K562 (cell line): Measurements from ENCODE around the gene ARMC7. TPM values are rescaled to one million over a fixed set of nuclear protein-coding genes. Genes with fewer than 3 reads are reported as not detected.

Experiments used
- ATAC-seq: fragments of 200-7000 bp; cut with Tn5 transposase; 3 replicates; pipeline ENCODE4 v1.9.1; 2020; ENCODE audit warnings: moderate library complexity
- BruUV-seq: library from RNA; stranded (reverse); fragments of 400-500 nt; replicated peaks from 2 replicates; lab custom pipeline; 2021; lab: Mats Ljungman, UMichigan
- CTCF ChIA-PET: fragments of 300-600 bp; formaldehyde crosslinking; extraction: SDS; loops from one replicate; lab custom pipeline; 2021; ENCODE audit warnings: low intra/inter-chr PET ratio; lab: Yijun Ruan, JAX
- POLR2A ChIA-PET: fragments of 300-600, 350-650 bp; sonication (Branson Sonifier 250); formaldehyde crosslinking; extraction: SDS; loops from one replicate; lab custom pipeline; 2021; ENCODE audit warnings: antibody characterized with exemption, inconsistent platforms; lab: Yijun Ruan, JAX
- DNase-seq, 4 experiments: peaks; one replicate each; pipeline versions ENCODE4 v3.0.0 to v3.0.0-alpha.2; 2011 to 2018; ENCODE audit warnings: low spot score in 3 of 4, mixed read lengths in 3 of 4; ENCODE audit errors: extremely low read depth in 1 of 4
- FAIRE-seq: peaks from 2 replicates; lab custom pipeline; 2011; peaks lifted over from hg19 to GRCh38; lab: Jason Lieb, UNC
- H2AFZ ChIP-seq: 2 replicates; pipeline ENCODE4 v1.6.0; 2011; ENCODE audit warnings: low read depth, low read length, control low read depth, inconsistent platforms
- H3K27ac ChIP-seq: fragments of 200-600 bp; 3 replicates; pipeline ENCODE4 v1.8.0; 2011; ENCODE audit warnings: low read depth, mild to moderate bottlenecking, control low read depth, inconsistent platforms, low read length, moderate library complexity, mixed read lengths; ENCODE audit errors: extremely low read depth
- H3K27me3 ChIP-seq, 2 experiments: fragments of 300-600 bp in 1 of 2; 2 replicates in 1 of 2; 3 replicates in 1 of 2; pipeline versions ENCODE4 v1.6.0 to v1.8.0; 2011; ENCODE audit warnings: inconsistent platforms in 2 of 2, low read length in 2 of 2, mild to moderate bottlenecking in 1 of 2, mixed read lengths in 1 of 2, moderate library complexity in 1 of 2; ENCODE audit not compliant: control insufficient read depth in 2 of 2, insufficient read depth in 2 of 2
- H3K36me3 ChIP-seq: fragments of 300-600 bp; 3 replicates; pipeline ENCODE4 v1.8.0; 2011; ENCODE audit warnings: mild to moderate bottlenecking, low read length, inconsistent platforms; ENCODE audit not compliant: control insufficient read depth, insufficient read depth
- H3K4me1 ChIP-seq, 2 experiments: fragments of 200-600 bp in 1 of 2; replicated peaks in 1 of 2; 2 replicates in 1 of 2; 3 replicates in 1 of 2; pipeline versions ENCODE4 v1.5.1 to v1.8.0; 2011; ENCODE audit warnings: inconsistent platforms in 2 of 2, low read length in 2 of 2, mild to moderate bottlenecking in 1 of 2, mixed read lengths in 1 of 2, moderate library complexity in 1 of 2; ENCODE audit not compliant: control insufficient read depth in 2 of 2, insufficient read depth in 2 of 2
- H3K4me2 ChIP-seq: 2 replicates; pipeline ENCODE4 v1.6.1; 2011; ENCODE audit warnings: low read length, control low read depth, inconsistent platforms, mixed read lengths; ENCODE audit not compliant: insufficient read depth
- H3K4me3 ChIP-seq: fragments of 200-600 bp; sonication (generic), shearing (Covaris generic); 2 replicates; pipeline ENCODE4 v1.5.1; 2016; ENCODE audit warnings: control low read depth, inconsistent platforms
- H3K79me2 ChIP-seq: fragments of 200-600 bp; 3 replicates; pipeline ENCODE4 v1.8.0; 2011; ENCODE audit warnings: low read length, inconsistent platforms; ENCODE audit not compliant: control insufficient read depth, insufficient read depth
- H3K9ac ChIP-seq, 2 experiments: 2 replicates each; pipeline versions ENCODE4 v1.6.0 to v1.6.1; 2011; ENCODE audit warnings: low read depth in 2 of 2, low read length in 2 of 2, control low read depth in 1 of 2, inconsistent platforms in 1 of 2, mild to moderate bottlenecking in 1 of 2, mixed read lengths in 1 of 2; ENCODE audit not compliant: insufficient read depth in 1 of 2
- H3K9me1 ChIP-seq: one replicate; pipeline ENCODE4 v1.6.0; 2011; ENCODE audit warnings: inconsistent platforms, mild to moderate bottlenecking, low read length, moderate library complexity; ENCODE audit not compliant: control insufficient read depth, insufficient read depth
- H3K9me3 ChIP-seq: replicated peaks from 2 replicates; pipeline ENCODE4 v1.5.1; 2011; ENCODE audit warnings: low read depth, low read length, inconsistent platforms; ENCODE audit not compliant: control insufficient read depth, insufficient read depth
- H4K20me1 ChIP-seq: replicated peaks from 2 replicates; pipeline ENCODE4 v1.6.1; 2011; ENCODE audit warnings: low read length, inconsistent platforms, mixed read lengths; ENCODE audit not compliant: control insufficient read depth, insufficient read depth
- GABPB1 ChIP-seq: sonication (generic); formaldehyde crosslinking; IDR thresholded peaks from 2 replicates; pipeline ENCODE4 v1.8.0; 2022; ENCODE audit warnings: mild to moderate bottlenecking, missing genetic modification reagents
- MCM3 ChIP-seq: fragments of 450-650 bp; IDR thresholded peaks from 2 replicates; pipeline ENCODE4 v1.6.1; 2016
- NFE2L1 ChIP-seq: fragments of 450-650 bp; IDR thresholded peaks from 2 replicates; pipeline ENCODE4 v1.6.1; 2016; ENCODE audit warnings: missing genetic modification characterization, low read depth, mild to moderate bottlenecking, missing compliant biosample characterization, moderate library complexity, borderline replicate concordance
- RBBP5 ChIP-seq: fragments of 200-600 bp; sonication (generic); IDR thresholded peaks from 2 replicates; pipeline ENCODE4 v1.6.1; 2012; ENCODE audit warnings: borderline replicate concordance, mild to moderate bottlenecking, low read length, control low read depth, inconsistent platforms; ENCODE audit not compliant: insufficient read depth, poor library complexity, severe bottlenecking
- RBFOX2 ChIP-seq: fragments of 200-400 bp; formaldehyde crosslinking; IDR thresholded peaks from 2 replicates; pipeline ENCODE4 v1.6.1; 2017; ENCODE audit warnings: low read depth, mild to moderate bottlenecking, low read length, moderate library complexity
- SP1 ChIP-seq: sonication (generic); formaldehyde crosslinking; IDR thresholded peaks from 2 replicates; pipeline ENCODE4 v1.8.1; 2022; ENCODE audit warnings: mild to moderate bottlenecking, missing genetic modification reagents
- U2AF1 ChIP-seq: fragments of 200-400 bp; formaldehyde crosslinking; optimal IDR thresholded peaks from 2 replicates; pipeline ENCODE3; 2017; ENCODE audit warnings: mild to moderate bottlenecking, low read depth, low read length, moderate library complexity
- WHSC1 ChIP-seq: IDR thresholded peaks from one replicate; pipeline ENCODE4 v1.6.1; 2012; ENCODE audit warnings: low read length, control low read depth, inconsistent platforms
- ZBED1 ChIP-seq: IDR thresholded peaks from 2 replicates; pipeline ENCODE4 v1.6.1; 2014
- ZNF174 ChIP-seq: fragments of 250-450 bp; sonication (Bioruptor Pico); IDR thresholded peaks from 2 replicates; pipeline ENCODE4 v1.4.0; 2020; ENCODE audit warnings: mild to moderate bottlenecking
- ZNF707 ChIP-seq: fragments of 250-450 bp; sonication (Bioruptor Pico); conservative IDR thresholded peaks from 2 replicates; pipeline ENCODE4 v1.8.0; 2022; ENCODE audit warnings: inconsistent platforms, mild to moderate bottlenecking, moderate library complexity
- WGBS: fragments of 100-300 bp; shearing (Covaris generic); methylation state at CpG from one replicate; pipeline ENCODE4 v1.1.6; 2016; ENCODE audit warnings: low coverage, mixed read lengths; ENCODE audit not compliant: insufficient coverage; ENCODE audit errors: missing lambda C conversion rate; 5-methylcytosine and 5-hydroxymethylcytosine counted together
- in situ Hi-C: fragments of 300-500 bp; cut with MboI; formaldehyde crosslinking; loops from 4 replicates; pipeline ENCODE4 v1.15.0; 2018; ENCODE audit warnings: inconsistent platforms, mixed read lengths
- intact Hi-C: fragments of 100-400 bp; cut with micrococcal nuclease; formaldehyde crosslinking; loops from 2 replicates; pipeline ENCODE4 v1.14.2; 2022
- polyA plus RNA-seq, 8 experiments: library from polyadenylated mRNA; depleted of rRNA in 4 of 8; stranded (reverse) in 5 of 8; unstranded in 3 of 8; fragments of >200 nt; fragmentation: Nextera tagmentation in 2 of 8; fragmentation: Illumina TruSeq in 1 of 8; extraction: Ambion mirVana in 2 of 8; extraction: Trizol in 1 of 8; gene quantifications; 2 replicates each; pipeline versions ENCODE4 v1.2.1 to v1.2.3, GENCODE V29; 2011 to 2014; ENCODE audit warnings: inconsistent platforms in 1 of 8, missing spikeins in 1 of 8
- total RNA-seq, 7 experiments: library from RNA; depleted of rRNA in 6 of 7; stranded (reverse); fragments of >200 nt in 6 of 7; fragmentation: Illumina TruSeq in 2 of 7; extraction: Trizol in 2 of 7; gene quantifications; 2 replicates each; pipeline versions ENCODE4 v1.2.1 to v1.2.3, GENCODE V29; 2011 to 2021; ENCODE audit warnings: low replicate concordance in 1 of 7
- TF ChIP-seq, protein P1 (sequence below): fragments of 450-650 bp; IDR thresholded peaks from 2 replicates; pipeline ENCODE4 v1.6.1; 2014; ENCODE audit warnings: low read depth, mild to moderate bottlenecking, moderate library complexity, borderline replicate concordance
- TF ChIP-seq, protein P2 (sequence below): sonication (generic); formaldehyde crosslinking; IDR thresholded peaks from 2 replicates; pipeline ENCODE4 v1.8.0; 2022; ENCODE audit warnings: mild to moderate bottlenecking, missing genetic modification reagents

ARMC7 gene
- total and polyA plus RNA-seq, 9 of the 15 experiments (the other 6 are each of a cell fraction or from before 2014, with no cell fraction given): 1.4 to 15.2 (median 5.9) TPM

DNA sequence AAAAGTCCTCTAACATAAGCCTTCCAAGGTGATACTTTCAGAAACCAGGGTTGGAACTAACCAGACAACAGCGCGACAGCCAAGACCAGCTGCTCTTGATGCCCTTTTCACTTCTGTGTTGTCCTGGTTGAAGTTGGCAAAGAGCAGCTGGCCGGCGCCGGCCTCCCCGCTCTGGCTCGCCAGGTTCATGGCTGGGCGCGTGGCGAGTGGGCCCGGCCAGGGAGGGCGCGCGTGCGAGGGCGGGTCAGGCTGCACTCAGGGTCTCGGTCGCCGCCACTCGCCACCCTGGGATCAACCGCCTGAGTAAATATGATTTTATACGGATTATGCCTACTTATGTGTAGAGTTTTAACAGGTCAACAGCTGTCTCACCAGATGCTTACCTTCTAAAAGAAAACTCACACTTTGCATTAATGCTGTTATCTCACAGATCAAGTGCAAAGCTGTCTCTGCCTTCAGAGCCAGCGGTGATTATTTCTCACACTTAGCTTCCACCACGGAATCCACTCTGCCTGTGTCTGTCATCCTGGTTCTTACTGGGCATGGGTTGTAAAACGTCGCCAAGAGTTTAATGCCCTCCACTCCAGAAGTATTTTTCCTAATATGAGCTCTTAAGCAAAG, 49.2 kb upstream of the ARMC7 start:
- 0 out of 2 replicates have a peak, but pooled peaks cover 3% of the 10 kb centered on the region for H4K20me1 ChIP-seq
- TF ChIP-seq NFE2L1 (tag) (no peak), RBFOX2 (0 out of 2 replicates have a peak, but pooled peaks have one; percentile 35)
- TF ChIP-seq, all 486 proteins: peak for 1
- ChIA-PET POLR2A (interaction anchor here (0.6 to 1.8 kb wide), 14 partner anchors 9 to 195 kb away, joined by 3 to 12 read pairs (median 3); partner anchors contain the start of genes ATP5PD, JPT1, KCTD2 and SLC16A5), CTCF (interaction anchor here (0.5 to 1.5 kb wide), 6 partner anchors 27 to 141 kb away, joined by 3 to 12 read pairs (median 4); partner anchors contain the start of gene SLC16A5)
- no TSS peak for BruUV-seq
- Histone ChIP-seq H3K4me3 (no peak overlapping the region), H3K4me2 (no peak overlapping the region), H3K9me3 (no peaks in the 10 kb centered on the region), H2AFZ (no peak overlapping the region), H3K9ac (no peak overlapping the region), H3K27me3 (no peaks in the 10 kb centered on the region), H3K9me1 (no peaks in the 10 kb centered on the region), H3K36me3 (peaks cover 82% of the 10 kb centered on the region), H3K4me1 (peaks cover 0 to 3% of the 10 kb centered on the region in 2 experiments; a peak in 2 of 5 replicates), H3K27ac (peak overlapping the region; percentile 7; the same call in 1 of the 3 replicates), H3K79me2 (no peaks in the 10 kb centered on the region)
- DNase-seq: peak in 1 of 4 experiments; percentile 3
- intact Hi-C loops (loop anchor here (2.0 kb wide), 1 partner anchor 70 kb away; the partner anchor contains the start of gene NT5C), in situ Hi-C loops (loop anchor here (5.0 kb wide), 1 partner anchor 52 kb away; no protein-coding TSS in a partner anchor)
- ATAC-seq: no peak
- WGBS: 94% methylated on average over 11 of the region's 26 CpGs
- FAIRE-seq: peak; percentile 6

DNA sequence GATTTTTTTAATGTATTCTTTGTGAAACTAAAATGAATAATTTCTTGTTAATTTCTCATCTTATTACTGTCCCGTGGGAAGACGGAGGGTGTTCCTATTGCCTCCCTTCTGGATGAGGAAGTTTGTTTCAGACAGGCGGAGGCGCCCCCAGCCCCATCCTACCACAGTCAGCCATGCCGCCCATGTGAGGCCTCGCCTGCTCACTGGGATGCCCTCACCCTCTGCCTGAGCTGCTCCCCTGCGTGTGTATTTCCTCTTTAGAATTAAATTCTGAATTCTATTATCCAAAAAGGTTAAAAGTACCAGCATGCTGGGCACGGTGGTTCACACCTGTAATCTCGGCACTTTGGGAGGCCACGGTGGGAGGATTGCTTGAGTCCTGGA, 48.7 kb upstream of the ARMC7 start:
- Histone ChIP-seq H3K4me2 (no peak overlapping the region), H3K36me3 (peaks cover 78% of the 10 kb centered on the region), H3K4me3 (no peak overlapping the region), H3K9me1 (no peaks in the 10 kb centered on the region), H3K27me3 (no peaks in the 10 kb centered on the region), H3K9me3 (no peaks in the 10 kb centered on the region), H3K79me2 (no peaks in the 10 kb centered on the region), H3K4me1 (peaks cover 0 to 3% of the 10 kb centered on the region in 2 experiments; a peak in 2 of 5 replicates), H3K9ac (no peak overlapping the region), H2AFZ (no peak overlapping the region), H4K20me1 (0 out of 2 replicates have a peak, but pooled peaks cover 3% of the 10 kb centered on the region), H3K27ac (no peak overlapping the region)
- 93% methylated on average over 10 of the region's 10 CpGs for WGBS
- DNase-seq: peak in 1 of 4 experiments; percentile 9
- ChIA-PET POLR2A (interaction anchor here (0.6 to 1.8 kb wide), 7 partner anchors 11 to 186 kb away, joined by 3 to 8 read pairs (median 3); partner anchors contain the start of genes ATP5PD and KCTD2), CTCF (no interaction called here)
- intact Hi-C loops: loop anchor here (2.0 kb wide), 1 partner anchor 70 kb away; the partner anchor contains the start of gene NT5C
- in situ Hi-C loops: loop anchor here (5.0 kb wide), 1 partner anchor 51 kb away; no protein-coding TSS in a partner anchor
- no peak for FAIRE-seq
- no peak for ATAC-seq
- no TSS peak for BruUV-seq
- TF ChIP-seq RBBP5: no peak
- no peak for TF ChIP-seq MCM3
- TF ChIP-seq ZBED1: no peak
- TF ChIP-seq GABPB1 (CRISPR knock-in tag): no peak
- no peak for TF ChIP-seq ZNF707 (CRISPR knock-in tag)
- TF ChIP-seq ZNF174 (CRISPR knock-in tag): no peak
- TF ChIP-seq, protein P1, sequence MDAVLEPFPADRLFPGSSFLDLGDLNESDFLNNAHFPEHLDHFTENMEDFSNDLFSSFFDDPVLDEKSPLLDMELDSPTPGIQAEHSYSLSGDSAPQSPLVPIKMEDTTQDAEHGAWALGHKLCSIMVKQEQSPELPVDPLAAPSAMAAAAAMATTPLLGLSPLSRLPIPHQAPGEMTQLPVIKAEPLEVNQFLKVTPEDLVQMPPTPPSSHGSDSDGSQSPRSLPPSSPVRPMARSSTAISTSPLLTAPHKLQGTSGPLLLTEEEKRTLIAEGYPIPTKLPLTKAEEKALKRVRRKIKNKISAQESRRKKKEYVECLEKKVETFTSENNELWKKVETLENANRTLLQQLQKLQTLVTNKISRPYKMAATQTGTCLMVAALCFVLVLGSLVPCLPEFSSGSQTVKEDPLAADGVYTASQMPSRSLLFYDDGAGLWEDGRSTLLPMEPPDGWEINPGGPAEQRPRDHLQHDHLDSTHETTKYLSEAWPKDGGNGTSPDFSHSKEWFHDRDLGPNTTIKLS: no peak
- TF ChIP-seq, protein P2, sequence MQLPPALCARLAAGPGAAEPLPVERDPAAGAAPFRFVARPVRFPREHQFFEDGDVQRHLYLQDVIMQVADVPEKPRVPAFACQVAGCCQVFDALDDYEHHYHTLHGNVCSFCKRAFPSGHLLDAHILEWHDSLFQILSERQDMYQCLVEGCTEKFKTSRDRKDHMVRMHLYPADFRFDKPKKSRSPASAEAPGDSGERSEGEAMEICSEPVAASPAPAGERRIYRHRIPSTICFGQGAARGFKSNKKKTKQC (CRISPR knock-in tag): no peak
- TF ChIP-seq WHSC1: no peak
- no peak for TF ChIP-seq SP1 (CRISPR knock-in tag)
- TF ChIP-seq U2AF1: no peak
